Endothelial cell of umbilical vein (primary cell): Measurements from ENCODE around the gene CIAO3. TPM values are rescaled to one million over a fixed set of nuclear protein-coding genes. Genes with fewer than 3 reads are reported as not detected.

Experiments used
- BruUV-seq: library from RNA; stranded (reverse); fragments of 400-500 nt; replicated peaks from 2 replicates; lab custom pipeline; 2021; lab: Mats Ljungman, UMichigan
- CTCF ChIA-PET: fragments of 300-600, 350-600 bp; sonication (Branson Sonifier 250); formaldehyde crosslinking; loops from one replicate; lab custom pipeline; 2021; ENCODE audit warnings: antibody characterized with exemption, inconsistent platforms; lab: Charles Lee
- POLR2A ChIA-PET: fragments of 300-600, 350-600 bp; sonication (Branson Sonifier 250); formaldehyde crosslinking; loops from one replicate; lab custom pipeline; 2021; ENCODE audit warnings: antibody characterized with exemption, inconsistent platforms; lab: Charles Lee
- DNase-seq: peaks from one replicate; pipeline ENCODE4 v3.0.0-alpha.2; 2011; ENCODE audit warnings: low read depth, low spot score
- FAIRE-seq: peaks from 2 replicates; lab custom pipeline; 2011; peaks lifted over from hg19 to GRCh38; lab: Jason Lieb, UNC
- H2AFZ ChIP-seq: 2 replicates; pipeline ENCODE4 v1.6.0; 2012; ENCODE audit warnings: low read depth, low read length, control low read depth, inconsistent platforms
- H3K27ac ChIP-seq: 2 replicates; pipeline ENCODE4 v1.5.1; 2011; ENCODE audit warnings: low read depth, mild to moderate bottlenecking, control low read depth, low read length, moderate library complexity; ENCODE audit not compliant: insufficient read depth
- H3K27me3 ChIP-seq, 2 experiments: 2 replicates each; pipeline versions ENCODE4 v1.6.0 to v1.6.1; 2011; ENCODE audit warnings: low read length in 2 of 2, mixed read lengths in 1 of 2; ENCODE audit not compliant: control insufficient read depth in 2 of 2, insufficient read depth in 2 of 2
- H3K36me3 ChIP-seq, 2 experiments: 2 replicates in 1 of 2; 3 replicates in 1 of 2; pipeline ENCODE4 v1.5.1; 2011; ENCODE audit warnings: low read length in 2 of 2, mild to moderate bottlenecking in 1 of 2, moderate library complexity in 1 of 2; ENCODE audit not compliant: control insufficient read depth in 2 of 2, insufficient read depth in 2 of 2; ENCODE audit errors: extremely low read depth in 1 of 2
- H3K4me1 ChIP-seq: 3 replicates; pipeline ENCODE4 v1.5.1; 2011; ENCODE audit warnings: mild to moderate bottlenecking, low read length; ENCODE audit not compliant: control insufficient read depth, insufficient read depth; ENCODE audit errors: extremely low read depth
- H3K4me2 ChIP-seq: 2 replicates; pipeline ENCODE4 v1.6.1; 2011; ENCODE audit warnings: low read length, control low read depth, mixed read lengths; ENCODE audit not compliant: insufficient read depth
- H3K4me3 ChIP-seq, 3 experiments: fragments of 200-600 bp in 1 of 3; sonication (generic), shearing (Covaris generic) in 1 of 3; replicated peaks in 1 of 3; 2 replicates each; pipeline ENCODE4 v1.5.1; 2011 to 2016; ENCODE audit warnings: control low read depth in 3 of 3, low read length in 3 of 3, mild to moderate bottlenecking in 2 of 3, inconsistent platforms in 1 of 3, low read depth in 1 of 3, moderate library complexity in 1 of 3; ENCODE audit not compliant: insufficient read depth in 1 of 3
- H3K79me2 ChIP-seq: 2 replicates; pipeline ENCODE4 v1.6.0; 2012; ENCODE audit warnings: low read length, inconsistent platforms; ENCODE audit not compliant: control insufficient read depth, insufficient read depth
- H3K9ac ChIP-seq: replicated peaks from 2 replicates; pipeline ENCODE3; 2011; ENCODE audit warnings: low read length, control low read depth; ENCODE audit not compliant: insufficient read depth; ENCODE audit errors: extremely low read depth
- H3K9me1 ChIP-seq: replicated peaks from 3 replicates; pipeline ENCODE4 v1.6.0; 2011; ENCODE audit warnings: mild to moderate bottlenecking, low read length; ENCODE audit not compliant: control insufficient read depth, insufficient read depth; ENCODE audit errors: extremely low read depth
- H3K9me3 ChIP-seq: replicated peaks from 2 replicates; pipeline ENCODE4 v1.5.1; 2012; ENCODE audit warnings: low read length, inconsistent platforms; ENCODE audit not compliant: control insufficient read depth, insufficient read depth
- H4K20me1 ChIP-seq: replicated peaks from 2 replicates; pipeline ENCODE3; 2011; ENCODE audit warnings: mild to moderate bottlenecking, low read length; ENCODE audit not compliant: control insufficient read depth, insufficient read depth; ENCODE audit errors: extremely low read depth
- CTCF ChIP-seq, 2 donors: IDR thresholded peaks; 1 replicate in 1 of 2; 2 replicates in 1 of 2; pipeline ENCODE4 v1.5.1; 2011; ENCODE audit warnings: low read length in 2 of 2, mild to moderate bottlenecking in 2 of 2, moderate library complexity in 2 of 2, control low read depth in 1 of 2, inconsistent platforms in 1 of 2, low read depth in 1 of 2; ENCODE audit not compliant: insufficient read depth in 1 of 2; ENCODE audit errors: extremely low read depth in 1 of 2
- EZH2 ChIP-seq: IDR thresholded peaks from 2 replicates; pipeline ENCODE4 v1.6.1; 2012; ENCODE audit warnings: borderline replicate concordance, low read depth, mild to moderate bottlenecking, moderate library complexity, low read length, inconsistent platforms; ENCODE audit not compliant: severe bottlenecking
- FOS ChIP-seq: IDR thresholded peaks from 2 replicates; pipeline ENCODE4 v1.6.1; 2011; ENCODE audit warnings: mild to moderate bottlenecking, low read length, moderate library complexity, borderline replicate concordance; ENCODE audit not compliant: insufficient read depth
- GATA2 ChIP-seq: IDR thresholded peaks from 2 replicates; pipeline ENCODE4 v1.7.0; 2011; ENCODE audit warnings: low read depth, mild to moderate bottlenecking, moderate library complexity, mixed read lengths, low read length; ENCODE audit not compliant: insufficient read length, insufficient read depth
- JUN ChIP-seq: IDR thresholded peaks from 2 replicates; pipeline ENCODE4 v1.6.1; 2011; ENCODE audit warnings: borderline replicate concordance, low read depth; ENCODE audit not compliant: insufficient read length, insufficient read depth
- MAX ChIP-seq: IDR thresholded peaks from 2 replicates; pipeline ENCODE4 v1.6.1; 2011; ENCODE audit not compliant: insufficient read depth, insufficient read length
- MYC ChIP-seq: IDR thresholded peaks from one replicate; pipeline ENCODE4 v1.6.1; 2011; ENCODE audit warnings: mild to moderate bottlenecking, low read depth, low read length
- POLR2A ChIP-seq: IDR thresholded peaks from 2 replicates; pipeline ENCODE4 v1.6.1; 2012; ENCODE audit warnings: low read depth, mild to moderate bottlenecking, control low read depth, low read length
- POLR2AphosphoS5 ChIP-seq: IDR thresholded peaks from 2 replicates; pipeline ENCODE4 v1.6.1; 2012; ENCODE audit warnings: low read depth, mild to moderate bottlenecking, control low read depth, low read length, moderate library complexity; ENCODE audit not compliant: insufficient read depth
- dilution Hi-C: fragments of 300-500 bp; cut with MboI; formaldehyde crosslinking; loops from one replicate; pipeline ENCODE4 v1.15.0; 2019; ENCODE audit warnings: low sequenced_read_pairs; ENCODE audit not compliant: extremely low pct_ligation_motif_present
- intact Hi-C: fragments of 100-400 bp; cut with micrococcal nuclease; formaldehyde crosslinking; loops from one replicate; pipeline ENCODE4 v1.10.0; 2022
- polyA plus RNA-seq, 4 experiments: library from polyadenylated mRNA; depleted of rRNA in 3 of 4; stranded (reverse) in 3 of 4; unstranded in 1 of 4; fragments of >200 nt; gene quantifications; 2 replicates each; pipeline versions ENCODE4 v1.2.1 to v1.2.3, GENCODE V29; 2011 to 2012; ENCODE audit warnings: missing spikeins in 1 of 4
- total RNA-seq: library from RNA; stranded (reverse); gene quantifications from 2 replicates; pipeline ENCODE4 v1.2.3, GENCODE V29; 2021

The CIAO3 gene
- total and polyA plus RNA-seq, 2 donors (not counting 3 experiments of a cell fraction or from before 2014, with no cell fraction given) = 23.1 to 33.8 TPM

GRCh38 chr16:717450-718245 lies 23.1 kb downstream of the CIAO3 start:
- Histone ChIP-seq H3K79me2 (no peaks in the 10 kb centered on the region), H3K4me1 (peaks cover 24% of the 10 kb centered on the region), H2AFZ (no peak overlapping the region), H4K20me1 (no peaks in the 10 kb centered on the region), H3K4me3 (no peak overlapping the region), H3K9me3 (no peaks in the 10 kb centered on the region), H3K36me3 (no peaks in the 10 kb centered on the region), H3K9me1 (no peaks in the 10 kb centered on the region), H3K27me3 (no peaks in the 10 kb centered on the region), H3K27ac (no peak overlapping the region), H3K4me2 (no peak overlapping the region), H3K9ac (no peak overlapping the region)
- TF ChIP-seq MAX (no peak), FOS (no peak), MYC (no peak)
- FAIRE-seq (no peak), DNase-seq (no peak)
- ChIA-PET POLR2A (no interaction called here), CTCF (interaction anchor here (1.1 to 1.9 kb wide), 3 partner anchors 11 to 340 kb away, joined by 5 to 11 read pairs (median 7); no protein-coding TSS in a partner anchor)
- dilution Hi-C loops = no loop called here
- intact Hi-C loops = no loop called here
- BruUV-seq = no TSS peak

DNA sequence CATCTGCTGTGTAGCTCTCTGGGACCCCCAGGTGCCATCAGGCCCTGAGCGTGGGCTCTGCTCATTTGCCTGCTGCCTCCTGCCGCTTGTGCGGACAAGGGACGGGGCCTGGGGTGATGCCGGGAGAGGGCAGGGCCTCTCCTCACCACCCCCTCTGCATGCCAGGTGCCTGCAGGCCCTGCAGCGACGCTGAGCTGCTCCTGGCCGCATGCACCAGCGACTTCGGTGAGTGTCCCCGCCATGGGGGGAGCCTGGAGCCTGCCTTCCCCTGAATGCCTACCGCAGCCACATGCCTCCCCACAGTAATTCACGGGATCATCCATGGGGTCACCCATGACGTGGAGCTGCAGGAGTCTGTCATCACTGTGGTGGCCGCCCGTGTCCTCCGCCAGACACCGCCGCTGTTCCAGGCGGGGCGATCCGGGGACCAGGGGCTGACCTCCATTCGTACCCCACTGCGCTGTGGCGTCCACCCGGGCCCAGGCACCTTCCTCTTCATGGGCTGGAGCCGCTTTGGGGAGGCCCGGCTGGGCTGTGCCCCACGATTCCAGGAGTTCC lies 23.9 kb downstream of the CIAO3 start:
- DNase-seq = no peak
- H3K79me2 ChIP-seq = no peaks in the 10 kb centered on the region
- H3K4me2 ChIP-seq = no peak overlapping the region
- no peak overlapping the region for H3K4me3 ChIP-seq
- H3K9ac ChIP-seq = no peak overlapping the region
- peaks cover 23% of the 10 kb centered on the region for H3K4me1 ChIP-seq
- intact Hi-C loops (no loop called here), dilution Hi-C loops (no loop called here)
- H3K9me1 ChIP-seq = no peaks in the 10 kb centered on the region
- no peaks in the 10 kb centered on the region for H3K27me3 ChIP-seq
- H4K20me1 ChIP-seq = no peaks in the 10 kb centered on the region
- CTCF ChIA-PET = interaction anchor here (1.0 to 2.6 kb wide), 6 partner anchors 9 to 340 kb away, joined by 3 to 34 read pairs (median 8); partner anchors contain the start of genes CCDC78 and HAGHL
- H3K27ac ChIP-seq = no peak overlapping the region
- POLR2A ChIA-PET = no interaction called here
- H2AFZ ChIP-seq = no peak overlapping the region
- no peak for TF ChIP-seq CTCF (IDR thresholded peaks at IDR 0.05; ENCODE audit: extremely low read depth in 1 of 2, insufficient read depth in 1 of 2, low read depth in 1 of 2, low read length in 2 of 2)
- TF ChIP-seq MYC = no peak
- TF ChIP-seq GATA2 = no peak
- no peak for TF ChIP-seq MAX
- no peak for TF ChIP-seq FOS
- no peak for TF ChIP-seq EZH2
- TF ChIP-seq POLR2A = no peak
- TF ChIP-seq POLR2AphosphoS5 = no peak
- no peak for TF ChIP-seq JUN
- no TSS peak for BruUV-seq
- H3K36me3 ChIP-seq = no peaks in the 10 kb centered on the region
- no peak for FAIRE-seq
- H3K9me3 ChIP-seq = no peaks in the 10 kb centered on the region
